Endothelial cell of umbilical vein (primary cell): ENCODE data around the gene ADAM8. TPM values are rescaled to one million over a fixed set of nuclear protein-coding genes. Genes with fewer than 3 reads are reported as not detected.

ENCODE experiments used
- BruUV-seq: library from RNA; stranded (reverse); fragments of 400-500 nt; replicated peaks from 2 replicates; lab custom pipeline; 2021; lab: Mats Ljungman, UMichigan
- CTCF ChIA-PET: fragments of 300-600, 350-600 bp; sonication (Branson Sonifier 250); formaldehyde crosslinking; loops from one replicate; lab custom pipeline; 2021; ENCODE audit warnings: antibody characterized with exemption, inconsistent platforms; lab: Charles Lee
- POLR2A ChIA-PET: fragments of 300-600, 350-600 bp; sonication (Branson Sonifier 250); formaldehyde crosslinking; loops from one replicate; lab custom pipeline; 2021; ENCODE audit warnings: antibody characterized with exemption, inconsistent platforms; lab: Charles Lee
- DNase-seq: peaks from one replicate; pipeline ENCODE4 v3.0.0-alpha.2; 2011; ENCODE audit warnings: low read depth, low spot score
- FAIRE-seq: peaks from 2 replicates; lab custom pipeline; 2011; peaks lifted over from hg19 to GRCh38; lab: Jason Lieb, UNC
- H2AFZ ChIP-seq: 2 replicates; pipeline ENCODE4 v1.6.0; 2012; ENCODE audit warnings: low read depth, low read length, control low read depth, inconsistent platforms
- H3K27ac ChIP-seq: 2 replicates; pipeline ENCODE4 v1.5.1; 2011; ENCODE audit warnings: low read depth, mild to moderate bottlenecking, control low read depth, low read length, moderate library complexity; ENCODE audit not compliant: insufficient read depth
- H3K27me3 ChIP-seq, 2 experiments: 2 replicates each; pipeline versions ENCODE4 v1.6.0 to v1.6.1; 2011; ENCODE audit warnings: low read length in 2 of 2, mixed read lengths in 1 of 2; ENCODE audit not compliant: control insufficient read depth in 2 of 2, insufficient read depth in 2 of 2
- H3K36me3 ChIP-seq, 2 experiments: 2 replicates in 1 of 2; 3 replicates in 1 of 2; pipeline ENCODE4 v1.5.1; 2011; ENCODE audit warnings: low read length in 2 of 2, mild to moderate bottlenecking in 1 of 2, moderate library complexity in 1 of 2; ENCODE audit not compliant: control insufficient read depth in 2 of 2, insufficient read depth in 2 of 2; ENCODE audit errors: extremely low read depth in 1 of 2
- H3K4me1 ChIP-seq: 3 replicates; pipeline ENCODE4 v1.5.1; 2011; ENCODE audit warnings: mild to moderate bottlenecking, low read length; ENCODE audit not compliant: control insufficient read depth, insufficient read depth; ENCODE audit errors: extremely low read depth
- H3K4me2 ChIP-seq: 2 replicates; pipeline ENCODE4 v1.6.1; 2011; ENCODE audit warnings: low read length, control low read depth, mixed read lengths; ENCODE audit not compliant: insufficient read depth
- H3K4me3 ChIP-seq, 3 experiments: fragments of 200-600 bp in 1 of 3; sonication (generic), shearing (Covaris generic) in 1 of 3; replicated peaks in 1 of 3; 2 replicates each; pipeline ENCODE4 v1.5.1; 2011 to 2016; ENCODE audit warnings: control low read depth in 3 of 3, low read length in 3 of 3, mild to moderate bottlenecking in 2 of 3, inconsistent platforms in 1 of 3, low read depth in 1 of 3, moderate library complexity in 1 of 3; ENCODE audit not compliant: insufficient read depth in 1 of 3
- H3K79me2 ChIP-seq: 2 replicates; pipeline ENCODE4 v1.6.0; 2012; ENCODE audit warnings: low read length, inconsistent platforms; ENCODE audit not compliant: control insufficient read depth, insufficient read depth
- H3K9ac ChIP-seq: replicated peaks from 2 replicates; pipeline ENCODE3; 2011; ENCODE audit warnings: low read length, control low read depth; ENCODE audit not compliant: insufficient read depth; ENCODE audit errors: extremely low read depth
- H3K9me1 ChIP-seq: replicated peaks from 3 replicates; pipeline ENCODE4 v1.6.0; 2011; ENCODE audit warnings: mild to moderate bottlenecking, low read length; ENCODE audit not compliant: control insufficient read depth, insufficient read depth; ENCODE audit errors: extremely low read depth
- H3K9me3 ChIP-seq: replicated peaks from 2 replicates; pipeline ENCODE4 v1.5.1; 2012; ENCODE audit warnings: low read length, inconsistent platforms; ENCODE audit not compliant: control insufficient read depth, insufficient read depth
- H4K20me1 ChIP-seq: replicated peaks from 2 replicates; pipeline ENCODE3; 2011; ENCODE audit warnings: mild to moderate bottlenecking, low read length; ENCODE audit not compliant: control insufficient read depth, insufficient read depth; ENCODE audit errors: extremely low read depth
- CTCF ChIP-seq, 2 donors: IDR thresholded peaks; 1 replicate in 1 of 2; 2 replicates in 1 of 2; pipeline ENCODE4 v1.5.1; 2011; ENCODE audit warnings: low read length in 2 of 2, mild to moderate bottlenecking in 2 of 2, moderate library complexity in 2 of 2, control low read depth in 1 of 2, inconsistent platforms in 1 of 2, low read depth in 1 of 2; ENCODE audit not compliant: insufficient read depth in 1 of 2; ENCODE audit errors: extremely low read depth in 1 of 2
- EZH2 ChIP-seq: IDR thresholded peaks from 2 replicates; pipeline ENCODE4 v1.6.1; 2012; ENCODE audit warnings: borderline replicate concordance, low read depth, mild to moderate bottlenecking, moderate library complexity, low read length, inconsistent platforms; ENCODE audit not compliant: severe bottlenecking
- FOS ChIP-seq: IDR thresholded peaks from 2 replicates; pipeline ENCODE4 v1.6.1; 2011; ENCODE audit warnings: mild to moderate bottlenecking, low read length, moderate library complexity, borderline replicate concordance; ENCODE audit not compliant: insufficient read depth
- GATA2 ChIP-seq: IDR thresholded peaks from 2 replicates; pipeline ENCODE4 v1.7.0; 2011; ENCODE audit warnings: low read depth, mild to moderate bottlenecking, moderate library complexity, mixed read lengths, low read length; ENCODE audit not compliant: insufficient read length, insufficient read depth
- JUN ChIP-seq: IDR thresholded peaks from 2 replicates; pipeline ENCODE4 v1.6.1; 2011; ENCODE audit warnings: borderline replicate concordance, low read depth; ENCODE audit not compliant: insufficient read length, insufficient read depth
- MAX ChIP-seq: IDR thresholded peaks from 2 replicates; pipeline ENCODE4 v1.6.1; 2011; ENCODE audit not compliant: insufficient read depth, insufficient read length
- MYC ChIP-seq: IDR thresholded peaks from one replicate; pipeline ENCODE4 v1.6.1; 2011; ENCODE audit warnings: mild to moderate bottlenecking, low read depth, low read length
- POLR2A ChIP-seq: IDR thresholded peaks from 2 replicates; pipeline ENCODE4 v1.6.1; 2012; ENCODE audit warnings: low read depth, mild to moderate bottlenecking, control low read depth, low read length
- POLR2AphosphoS5 ChIP-seq: IDR thresholded peaks from 2 replicates; pipeline ENCODE4 v1.6.1; 2012; ENCODE audit warnings: low read depth, mild to moderate bottlenecking, control low read depth, low read length, moderate library complexity; ENCODE audit not compliant: insufficient read depth
- dilution Hi-C: fragments of 300-500 bp; cut with MboI; formaldehyde crosslinking; loops from one replicate; pipeline ENCODE4 v1.15.0; 2019; ENCODE audit warnings: low sequenced_read_pairs; ENCODE audit not compliant: extremely low pct_ligation_motif_present
- intact Hi-C: fragments of 100-400 bp; cut with micrococcal nuclease; formaldehyde crosslinking; loops from one replicate; pipeline ENCODE4 v1.10.0; 2022
- polyA plus RNA-seq, 4 experiments: library from polyadenylated mRNA; depleted of rRNA in 3 of 4; stranded (reverse) in 3 of 4; unstranded in 1 of 4; fragments of >200 nt; gene quantifications; 2 replicates each; pipeline versions ENCODE4 v1.2.1 to v1.2.3, GENCODE V29; 2011 to 2012; ENCODE audit warnings: missing spikeins in 1 of 4
- total RNA-seq: library from RNA; stranded (reverse); gene quantifications from 2 replicates; pipeline ENCODE4 v1.2.3, GENCODE V29; 2021

Gene ADAM8
- total and polyA plus RNA-seq, 2 donors (not counting 3 experiments of a cell fraction or from before 2014, with no cell fraction given), result 0.51 to 0.55 TPM

- H3K36me3 ChIP-seq, result peaks cover 3 to 5% of the 10 kb centered on the region in 2 experiments
- ChIA-PET CTCF (interaction anchor here (1.3 kb wide), 1 partner anchor 19 kb away, joined by 4 read pairs; no protein-coding TSS in a partner anchor), POLR2A (no interaction called here)
- TF ChIP-seq FOS (no peak), MAX (no peak), EZH2 (no peak), POLR2AphosphoS5 (no peak), GATA2 (no peak), JUN (no peak), MYC (no peak), CTCF (IDR thresholded peaks at IDR 0.05; ENCODE audit: extremely low read depth in 1 of 2, insufficient read depth in 1 of 2, low read depth in 1 of 2, low read length in 2 of 2) (no peak), POLR2A (no peak)
- no peak overlapping the region for H2AFZ ChIP-seq
- H3K4me2 ChIP-seq, result no peak overlapping the region
- no peaks in the 10 kb centered on the region for H3K9me1 ChIP-seq
- intact Hi-C loops, result no loop called here
- H3K4me3 ChIP-seq, result no peak overlapping the region
- dilution Hi-C loops, result no loop called here
- no peaks in the 10 kb centered on the region for H4K20me1 ChIP-seq
- FAIRE-seq (no peak), DNase-seq (no peak)
- BruUV-seq, result no TSS peak
- H3K27ac ChIP-seq, result no peak overlapping the region
- H3K4me1 ChIP-seq, result peaks cover 7% of the 10 kb centered on the region
- H3K9me3 ChIP-seq, result no peaks in the 10 kb centered on the region
- peaks cover 26% of the 10 kb centered on the region for H3K79me2 ChIP-seq
- no peak overlapping the region for H3K9ac ChIP-seq
- no peaks in the 10 kb centered on the region for H3K27me3 ChIP-seq
These were observed 33.7 kb upstream of the ADAM8 start for GRCh38 chr10:133310399-133310755.
